Measurements from ENCODE around the gene LRRC36.

LRRC36 gene, protein sequence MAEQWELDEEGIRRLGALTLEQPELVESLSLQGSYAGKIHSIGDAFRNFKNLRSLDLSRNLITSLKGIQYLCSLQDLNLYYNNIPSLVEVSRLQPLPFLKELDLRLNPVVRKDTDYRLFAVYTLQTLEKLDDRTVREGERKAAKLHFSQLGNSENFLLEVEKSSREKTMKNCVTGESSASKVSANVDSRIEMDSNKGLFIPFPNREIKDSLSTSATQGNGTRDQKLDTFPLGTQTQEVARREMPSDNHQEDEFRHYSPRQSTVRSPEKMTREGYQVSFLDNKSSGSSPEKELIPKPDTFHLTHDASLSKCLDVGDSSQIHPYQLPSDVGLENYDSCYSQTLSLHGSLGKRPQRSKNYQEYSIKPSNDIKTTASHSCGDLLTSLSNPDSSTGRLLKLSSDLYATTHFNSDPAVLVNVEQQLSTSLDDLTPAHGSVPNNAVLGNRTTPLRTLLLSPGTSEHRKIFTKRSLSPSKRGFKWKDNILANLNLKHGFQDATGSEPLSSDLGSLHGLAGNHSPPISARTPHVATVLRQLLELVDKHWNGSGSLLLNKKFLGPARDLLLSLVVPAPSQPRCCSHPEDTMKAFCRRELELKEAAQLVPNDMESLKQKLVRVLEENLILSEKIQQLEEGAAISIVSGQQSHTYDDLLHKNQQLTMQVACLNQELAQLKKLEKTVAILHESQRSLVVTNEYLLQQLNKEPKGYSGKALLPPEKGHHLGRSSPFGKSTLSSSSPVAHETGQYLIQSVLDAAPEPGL

DNA sequence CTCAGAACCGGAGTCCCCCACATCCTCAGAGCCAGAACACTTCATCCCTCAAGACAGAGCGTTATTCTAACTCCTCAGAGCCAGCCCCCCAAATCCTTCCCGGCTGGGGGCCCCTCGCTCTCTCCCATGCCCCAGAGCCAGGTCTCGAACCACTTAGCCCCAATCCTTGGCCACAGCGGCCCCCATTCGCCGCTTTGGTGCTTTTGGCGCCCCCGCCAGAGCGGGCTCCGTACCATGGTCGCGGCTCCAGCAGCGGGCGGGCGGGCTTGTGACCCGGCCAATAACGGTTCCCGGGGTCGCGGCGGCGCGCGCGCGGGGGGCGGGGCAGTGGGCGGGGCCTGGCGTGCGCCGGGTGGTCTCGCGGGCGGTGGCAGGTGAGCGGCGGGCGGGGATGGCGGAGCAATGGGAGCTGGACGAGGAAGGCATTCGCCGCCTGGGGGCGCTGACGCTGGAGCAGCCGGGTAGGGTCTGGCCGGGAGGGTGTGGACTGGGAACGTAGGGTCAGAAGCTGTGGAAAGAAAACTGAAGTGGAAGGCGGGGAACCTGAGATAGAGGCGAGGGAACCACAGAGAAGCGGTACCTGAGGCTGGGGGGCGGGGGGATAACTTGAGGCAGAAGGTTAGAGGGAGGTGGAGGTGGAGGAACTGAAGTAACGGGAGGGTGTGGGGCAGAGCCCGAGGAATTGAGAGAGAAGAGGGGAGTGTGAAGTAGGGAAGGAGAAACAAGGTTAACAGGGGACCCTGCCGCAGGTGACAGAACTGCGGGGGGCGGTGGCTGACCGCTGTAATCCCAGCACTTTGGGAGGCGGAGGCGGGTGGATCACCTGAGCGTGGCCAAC lies at the start of gene LRRC36, which contains the start of gene KCTD19:
Gene LRRC36, plus strand, starts transcription at position 344 of the 838 bp plus-strand sequence. Its CDS starts 48 bp downstream, at position 392.
Gene KCTD19, minus strand, starts transcription at position 270 of the 838 bp plus-strand sequence. Its CDS starts 34 bp downstream, at position 236.
- H3K27me3 ChIP-seq (ENCODE audit: control insufficient read depth, insufficient read depth, low read length): peaks cover 11% of the 10 kb centered on the region
- no peaks in the 10 kb centered on the region for H3K4me1 ChIP-seq (ENCODE audit: control insufficient read depth, insufficient read depth, low read length)
- no peaks in the 10 kb centered on the region for H3K36me3 ChIP-seq (ENCODE audit: control insufficient read depth, insufficient read depth, low read length)
- no peaks in the 10 kb centered on the region for H3K9me3 ChIP-seq (ENCODE audit: control insufficient read depth, insufficient read depth, low read length)
- H3K9ac ChIP-seq (ENCODE audit: low read depth, low read length): no peak within 1 kb of the TSS
- H3K27ac ChIP-seq (ENCODE audit: low read depth, low read length): no peak within 1 kb of the TSS
- H3K4me3 ChIP-seq (ENCODE audit: low read depth, low read length): peak within 1 kb of the TSS; percentile 66

DNA sequence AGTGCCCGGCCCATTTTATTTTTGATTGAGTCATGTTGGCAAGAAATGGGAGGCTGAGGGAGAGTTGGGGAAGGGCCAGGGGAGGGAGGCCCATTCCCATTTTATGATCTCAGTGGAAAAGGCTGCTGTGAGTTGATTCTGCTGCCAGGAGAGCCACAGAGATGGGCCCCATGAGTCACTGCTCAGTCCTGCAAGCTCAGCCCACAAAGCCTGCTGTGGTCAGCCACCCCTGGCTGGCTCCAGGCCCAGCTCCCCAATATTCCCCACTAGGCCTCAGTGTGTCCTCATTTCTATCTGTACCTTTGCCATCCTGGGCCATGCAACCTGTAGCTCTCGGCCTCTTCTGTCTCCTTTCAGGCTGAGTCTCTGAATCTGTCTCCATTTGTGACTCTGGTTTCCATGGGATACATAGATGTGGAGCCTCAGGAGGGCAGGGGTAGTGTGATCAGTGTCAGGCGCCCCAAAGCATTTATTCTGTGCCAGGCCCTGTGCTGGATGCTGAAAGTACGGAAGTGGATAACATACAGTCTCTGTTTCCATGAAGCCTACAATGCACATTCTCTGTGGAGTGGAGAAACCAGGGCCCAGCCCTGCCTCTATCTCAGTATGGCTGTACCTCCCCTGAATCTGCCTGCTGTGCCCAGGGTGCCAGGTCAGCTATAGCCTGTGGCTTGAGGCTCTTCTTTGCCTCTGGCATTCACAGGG lies 49.2 kb upstream of the LRRC36 start:
- Histone ChIP-seq H3K4me3 (ENCODE audit: low read depth, low read length) (no peak overlapping the region), H3K9me3 (ENCODE audit: control insufficient read depth, insufficient read depth, low read length) (no peaks in the 10 kb centered on the region), H3K36me3 (ENCODE audit: control insufficient read depth, insufficient read depth, low read length) (no peaks in the 10 kb centered on the region; the same call in 1 of the 2 replicates), H3K9ac (ENCODE audit: low read depth, low read length) (no peak overlapping the region), H3K4me1 (ENCODE audit: control insufficient read depth, insufficient read depth, low read length) (no peaks in the 10 kb centered on the region), H3K27me3 (ENCODE audit: control insufficient read depth, insufficient read depth, low read length) (peaks cover 8% of the 10 kb centered on the region), H3K27ac (ENCODE audit: low read depth, low read length) (no peak overlapping the region)

DNA sequence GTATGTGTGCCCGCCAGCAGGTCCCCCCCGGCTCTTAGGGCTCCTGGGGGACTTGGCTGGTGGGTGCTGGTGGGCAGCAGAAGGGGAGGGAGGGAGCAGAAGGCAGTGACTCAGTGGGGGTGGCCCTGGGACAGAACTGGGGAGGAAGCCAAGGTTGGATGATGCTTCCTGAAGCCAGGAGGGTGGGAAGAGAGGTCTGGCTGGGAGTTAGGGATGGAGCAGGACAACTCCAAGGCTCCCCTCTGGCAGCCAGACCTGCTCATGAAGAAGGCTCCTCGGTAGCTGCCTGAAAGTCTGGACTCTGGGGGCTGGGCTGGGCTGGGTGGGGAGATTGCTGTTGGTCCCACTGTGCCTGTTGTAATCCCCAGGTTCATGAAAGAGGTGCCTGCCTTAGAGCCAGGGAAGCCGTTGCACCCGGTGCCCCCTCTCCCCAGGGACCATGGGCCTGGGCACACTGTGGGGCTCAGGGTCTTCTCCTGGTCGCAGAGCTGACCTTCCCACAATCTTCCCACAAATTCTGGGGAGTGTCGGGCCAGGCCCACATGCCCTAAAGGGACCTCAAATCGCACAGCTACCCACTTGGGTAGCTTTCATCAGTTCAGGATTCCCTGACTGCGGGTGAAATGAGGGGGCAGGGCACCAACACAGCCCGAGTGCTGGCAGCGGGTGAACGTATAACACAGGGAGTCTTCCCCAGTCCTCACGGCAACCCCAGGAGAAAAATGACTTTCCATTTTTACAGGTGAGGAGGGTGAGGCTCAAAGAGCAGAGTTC lies 48.4 kb upstream of the LRRC36 start:
- peaks cover 8% of the 10 kb centered on the region for H3K27me3 ChIP-seq (ENCODE audit: control insufficient read depth, insufficient read depth, low read length)
- H3K9ac ChIP-seq (ENCODE audit: low read depth, low read length): no peak overlapping the region
- H3K9me3 ChIP-seq (ENCODE audit: control insufficient read depth, insufficient read depth, low read length): no peaks in the 10 kb centered on the region
- no peak overlapping the region for H3K27ac ChIP-seq (ENCODE audit: low read depth, low read length)
- H3K36me3 ChIP-seq (ENCODE audit: control insufficient read depth, insufficient read depth, low read length): no peaks in the 10 kb centered on the region; the same call in 1 of the 2 replicates
- H3K4me3 ChIP-seq (ENCODE audit: low read depth, low read length): peak overlapping the region; percentile 64; the same call in 1 of the 2 replicates
- no peaks in the 10 kb centered on the region for H3K4me1 ChIP-seq (ENCODE audit: control insufficient read depth, insufficient read depth, low read length)

DNA sequence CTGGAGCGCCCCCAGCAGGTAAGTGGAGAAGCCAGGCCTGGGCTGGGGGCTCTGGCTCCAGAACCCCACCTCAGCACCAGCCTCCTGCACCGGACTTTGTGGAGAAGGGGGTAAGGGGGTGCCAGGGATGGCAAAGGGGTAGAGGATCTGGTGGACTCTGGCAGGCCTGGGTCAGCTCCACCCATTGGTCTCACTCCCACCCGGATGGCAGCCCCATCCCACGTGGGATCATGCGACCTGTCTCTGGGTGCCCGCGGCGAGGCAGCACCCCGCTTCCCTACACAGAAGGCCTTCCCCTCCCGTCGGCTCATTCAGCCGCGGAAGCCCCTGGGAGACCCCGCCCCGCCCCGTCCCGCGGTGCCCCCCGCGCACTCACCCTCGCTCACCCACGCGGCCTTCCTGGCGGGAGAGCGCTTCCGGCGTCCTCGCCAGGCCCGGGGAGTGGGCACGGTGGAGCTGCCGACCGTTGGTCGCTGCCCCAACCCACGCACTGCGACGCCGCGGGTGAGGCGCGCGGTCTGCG lies 47.8 kb upstream of the LRRC36 start:
- H3K9ac ChIP-seq (ENCODE audit: low read depth, low read length): no peak overlapping the region
- no peaks in the 10 kb centered on the region for H3K9me3 ChIP-seq (ENCODE audit: control insufficient read depth, insufficient read depth, low read length)
- H3K27ac ChIP-seq (ENCODE audit: low read depth, low read length): no peak overlapping the region
- H3K4me1 ChIP-seq (ENCODE audit: control insufficient read depth, insufficient read depth, low read length): no peaks in the 10 kb centered on the region
- peak overlapping the region; percentile 64 for H3K4me3 ChIP-seq (ENCODE audit: low read depth, low read length)
- peaks cover 8% of the 10 kb centered on the region for H3K27me3 ChIP-seq (ENCODE audit: control insufficient read depth, insufficient read depth, low read length)
- no peaks in the 10 kb centered on the region; the same call in 1 of the 2 replicates for H3K36me3 ChIP-seq (ENCODE audit: control insufficient read depth, insufficient read depth, low read length)

DNA sequence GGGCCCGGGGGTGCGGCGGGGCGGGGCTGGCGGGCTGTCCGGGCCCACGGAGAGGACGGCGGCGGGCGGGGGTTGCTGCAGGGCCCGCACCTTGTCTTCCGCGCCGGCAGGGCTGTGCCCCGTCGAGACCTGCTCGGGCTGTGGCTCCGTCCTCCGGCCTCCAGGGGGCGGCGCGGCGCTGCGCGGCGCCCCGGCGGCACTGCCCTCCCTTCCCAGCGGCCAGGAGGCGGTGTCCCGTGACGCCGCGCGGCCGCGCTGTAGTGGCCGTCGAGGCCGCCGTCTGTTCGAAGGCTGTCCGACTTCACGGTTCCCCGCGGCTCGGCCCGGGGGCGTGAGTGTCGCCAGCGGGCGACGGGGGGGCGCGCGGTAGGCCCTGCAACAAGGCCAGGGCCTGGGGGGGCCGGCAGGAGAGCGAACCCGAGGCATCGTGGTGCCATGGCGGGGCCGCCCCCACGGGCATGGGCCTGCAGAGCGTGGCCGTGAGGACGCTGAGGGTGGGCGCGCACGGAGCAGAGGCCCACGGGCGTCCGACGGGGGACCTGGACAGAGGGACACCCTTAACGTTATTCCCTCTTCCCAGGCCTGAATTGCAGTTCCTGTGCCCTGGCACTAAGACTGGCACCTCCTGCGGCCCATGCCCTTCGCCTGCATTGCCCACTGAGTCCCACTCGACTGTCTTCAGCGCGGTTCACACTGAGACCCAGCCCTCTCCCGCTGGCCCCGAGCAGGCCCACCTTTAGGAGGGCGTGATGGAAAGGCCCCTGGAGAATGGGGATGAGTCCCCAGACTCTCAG lies 47.1 kb upstream of the LRRC36 start, which contains the start of gene PLEKHG4:
Gene PLEKHG4, plus strand, starts transcription at position 237 of the 794 bp plus-strand sequence. Its CDS starts 513 bp downstream, at position 750.
- no peak within 1 kb of the TSS for H3K27ac ChIP-seq (ENCODE audit: low read depth, low read length)
- no peaks in the 10 kb centered on the region for H3K4me1 ChIP-seq (ENCODE audit: control insufficient read depth, insufficient read depth, low read length)
- H3K9me3 ChIP-seq (ENCODE audit: control insufficient read depth, insufficient read depth, low read length): no peaks in the 10 kb centered on the region
- peaks cover 8% of the 10 kb centered on the region for H3K27me3 ChIP-seq (ENCODE audit: control insufficient read depth, insufficient read depth, low read length)
- peak within 1 kb of the TSS; percentile 64 for H3K4me3 ChIP-seq (ENCODE audit: low read depth, low read length)
- no peaks in the 10 kb centered on the region; the same call in 1 of the 2 replicates for H3K36me3 ChIP-seq (ENCODE audit: control insufficient read depth, insufficient read depth, low read length)
- no peak within 1 kb of the TSS for H3K9ac ChIP-seq (ENCODE audit: low read depth, low read length)

DNA sequence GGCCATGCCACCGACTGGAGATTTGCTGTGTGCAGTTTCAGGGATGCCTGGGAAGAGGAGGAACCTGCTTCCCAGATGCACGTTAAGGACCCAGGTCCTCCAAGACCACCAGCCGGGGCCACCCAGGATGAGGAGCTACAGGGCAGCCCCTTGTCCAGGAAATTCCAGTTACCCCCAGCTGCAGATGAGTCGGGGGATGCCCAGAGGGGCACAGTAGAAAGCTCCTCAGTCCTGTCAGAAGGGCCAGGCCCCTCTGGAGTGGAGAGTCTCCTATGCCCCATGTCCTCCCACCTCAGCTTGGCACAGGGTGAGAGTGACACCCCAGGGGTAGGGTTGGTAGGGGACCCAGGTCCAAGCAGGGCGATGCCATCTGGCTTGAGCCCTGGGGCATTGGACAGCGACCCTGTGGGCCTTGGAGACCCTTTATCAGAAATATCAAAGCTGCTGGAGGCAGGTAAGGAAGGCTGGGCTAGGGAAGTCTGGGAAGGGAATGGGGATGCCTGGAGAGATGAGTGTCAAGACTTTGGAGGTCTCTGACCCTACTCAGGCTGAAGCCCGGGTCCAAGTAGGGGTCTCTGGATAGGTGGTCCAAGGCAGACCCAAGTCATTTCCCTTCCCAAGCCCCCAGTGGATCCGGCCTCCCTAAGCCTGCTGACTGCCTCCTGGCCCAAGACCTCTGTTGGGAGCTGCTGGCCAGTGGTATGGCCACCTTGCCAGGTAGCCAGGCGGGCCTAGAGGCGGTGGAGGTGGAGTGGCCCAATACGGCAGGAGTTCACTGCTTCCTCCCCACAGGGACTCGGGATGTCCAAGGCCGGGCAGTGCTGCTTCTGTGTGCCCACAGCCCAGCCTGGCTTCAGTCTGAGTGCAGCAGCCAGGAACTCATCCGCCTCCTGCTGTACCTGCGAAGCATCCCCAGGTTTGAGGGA lies 46.3 kb upstream of the LRRC36 start:
- Histone ChIP-seq H3K4me1 (ENCODE audit: control insufficient read depth, insufficient read depth, low read length) (no peaks in the 10 kb centered on the region), H3K9ac (ENCODE audit: low read depth, low read length) (no peak overlapping the region), H3K4me3 (ENCODE audit: low read depth, low read length) (no peak overlapping the region), H3K36me3 (ENCODE audit: control insufficient read depth, insufficient read depth, low read length) (no peaks in the 10 kb centered on the region; the same call in 1 of the 2 replicates), H3K9me3 (ENCODE audit: control insufficient read depth, insufficient read depth, low read length) (no peaks in the 10 kb centered on the region), H3K27ac (ENCODE audit: low read depth, low read length) (no peak overlapping the region), H3K27me3 (ENCODE audit: control insufficient read depth, insufficient read depth, low read length) (peaks cover 8% of the 10 kb centered on the region)

DNA sequence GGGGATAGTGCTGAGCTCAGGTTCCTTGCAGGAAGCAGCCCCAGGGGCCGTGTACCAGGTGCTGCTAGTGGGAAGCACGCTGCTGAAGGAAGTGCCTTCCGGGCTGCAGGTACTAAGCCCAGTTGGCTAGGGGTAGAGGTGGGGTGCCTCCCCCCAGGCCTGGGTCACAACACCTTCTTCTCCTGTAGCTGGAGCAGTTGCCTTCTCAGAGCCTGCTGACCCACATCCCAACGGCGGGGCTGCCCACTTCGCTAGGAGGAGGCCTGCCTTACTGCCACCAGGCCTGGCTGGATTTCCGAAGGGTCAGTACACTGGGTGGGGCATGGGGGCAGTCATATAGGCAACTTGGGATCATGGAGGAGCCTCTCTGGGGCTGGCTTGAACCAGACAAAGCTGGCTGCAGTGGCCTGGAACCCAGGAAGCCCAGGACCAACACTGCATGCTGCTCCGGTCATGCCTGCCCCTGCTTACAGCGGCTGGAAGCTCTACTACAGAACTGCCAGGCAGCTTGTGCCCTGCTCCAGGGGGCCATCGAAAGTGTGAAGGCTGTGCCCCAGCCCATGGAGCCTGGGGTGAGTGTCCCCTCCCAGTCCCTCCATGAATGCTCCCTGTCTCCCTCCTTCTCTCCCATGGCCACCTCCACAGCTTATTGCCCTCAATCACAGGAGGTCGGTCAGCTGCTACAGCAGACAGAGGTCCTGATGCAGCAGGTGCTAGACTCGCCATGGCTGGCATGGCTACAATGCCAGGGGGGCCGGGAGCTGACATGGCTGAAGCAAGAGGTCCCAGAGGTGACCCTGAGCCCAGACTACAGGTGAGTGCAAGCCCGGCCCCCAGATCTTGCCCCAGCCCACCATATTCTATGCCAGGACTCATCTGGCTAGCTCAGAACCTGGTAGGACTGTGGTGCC lies 44.8 kb upstream of the LRRC36 start:
- no peaks in the 10 kb centered on the region; the same call in 1 of the 2 replicates for H3K36me3 ChIP-seq (ENCODE audit: control insufficient read depth, insufficient read depth, low read length)
- H3K4me1 ChIP-seq (ENCODE audit: control insufficient read depth, insufficient read depth, low read length): no peaks in the 10 kb centered on the region
- H3K9ac ChIP-seq (ENCODE audit: low read depth, low read length): no peak overlapping the region
- H3K4me3 ChIP-seq (ENCODE audit: low read depth, low read length): no peak overlapping the region
- H3K27me3 ChIP-seq (ENCODE audit: control insufficient read depth, insufficient read depth, low read length): peaks cover 8% of the 10 kb centered on the region
- H3K9me3 ChIP-seq (ENCODE audit: control insufficient read depth, insufficient read depth, low read length): no peaks in the 10 kb centered on the region
- no peak overlapping the region for H3K27ac ChIP-seq (ENCODE audit: low read depth, low read length)

DNA sequence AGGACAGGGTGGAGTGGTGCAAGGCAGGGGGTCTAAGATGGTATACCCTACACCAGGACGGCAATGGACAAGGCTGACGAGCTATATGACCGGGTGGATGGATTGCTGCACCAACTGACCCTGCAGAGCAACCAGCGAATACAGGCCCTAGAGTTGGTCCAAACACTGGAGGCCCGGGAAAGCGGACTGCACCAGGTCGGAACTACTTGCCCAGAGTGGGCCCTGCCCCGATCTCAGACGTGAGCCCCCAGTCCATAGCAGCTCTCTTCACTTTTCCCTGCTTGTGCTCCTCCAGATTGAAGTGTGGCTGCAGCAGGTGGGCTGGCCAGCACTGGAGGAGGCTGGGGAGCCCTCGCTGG lies 44.2 kb upstream of the LRRC36 start:
- no peaks in the 10 kb centered on the region for H3K36me3 ChIP-seq (ENCODE audit: control insufficient read depth, insufficient read depth, low read length)
- H3K27ac ChIP-seq (ENCODE audit: low read depth, low read length): no peak overlapping the region
- H3K9ac ChIP-seq (ENCODE audit: low read depth, low read length): no peak overlapping the region
- H3K4me3 ChIP-seq (ENCODE audit: low read depth, low read length): no peak overlapping the region
- peaks cover 8% of the 10 kb centered on the region for H3K27me3 ChIP-seq (ENCODE audit: control insufficient read depth, insufficient read depth, low read length)
- no peaks in the 10 kb centered on the region for H3K9me3 ChIP-seq (ENCODE audit: control insufficient read depth, insufficient read depth, low read length)
- no peaks in the 10 kb centered on the region for H3K4me1 ChIP-seq (ENCODE audit: control insufficient read depth, insufficient read depth, low read length)

All from HUES48 (cell line).